ENCODE results near the gene B3GALNT2. TPM values are rescaled to one million over a fixed set of nuclear protein-coding genes. Genes with fewer than 3 reads are reported as not detected.

Gene B3GALNT2
- total and polyA plus RNA-seq, 11 donors = 5.4 to 25.9 (median 20.1) TPM

- intact Hi-C loops (cut with DNase I) = loop anchor here in 7 of 10 donors (5.0 to 10.0 kb wide), 4 partner anchors 260 to 458 kb away; no protein-coding TSS in a partner anchor
- TF ChIP-seq CTCF (IDR thresholded peaks at IDR 0.05) (no peak), POLR2A (IDR thresholded peaks at IDR 0.05) (no peak)
- WGBS, 4 donors = 78 to 85% (median 82%) methylated on average over 6 of the region's 6 CpGs
These were observed 12.7 kb upstream of the B3GALNT2 start for GRCh38 chr1:235516862-235517446.

GRCh38 chr1:235515844-235516512, 11.7 kb upstream of the B3GALNT2 start:
- Histone ChIP-seq H3K27me3 (no peaks in the 10 kb centered on the region), H3K4me3 (no peak overlapping the region), H3K36me3 (no peaks in the 10 kb centered on the region), H3K27ac (no peak overlapping the region), H3K4me1 (no peaks in the 10 kb centered on the region), H3K9me3 (no peaks in the 10 kb centered on the region)
- ATAC-seq (no peak), DNase-seq (no peak)
- WGBS, 4 donors = 92 to 95% (median 93%) methylated on average over 5 of the region's 5 CpGs
- intact Hi-C loops (cut with DNase I) = loop anchor here in 8 of 10 donors (2.0 to 10.0 kb wide), 5 partner anchors 261 to 459 kb away; no protein-coding TSS in a partner anchor
- TF ChIP-seq CTCF (IDR thresholded peaks at IDR 0.05) (no peak), POLR2A (IDR thresholded peaks at IDR 0.05) (no peak)

More at GRCh38 chr1:235516862-235517446, 12.7 kb upstream of the B3GALNT2 start:
- Histone ChIP-seq H3K9me3 (no peaks in the 10 kb centered on the region), H3K27ac (no peak overlapping the region), H3K27me3 (peaks cover 0 to 3% (median 0%) of the 10 kb centered on the region in 9 donors), H3K4me1 (no peaks in the 10 kb centered on the region), H3K36me3 (no peaks in the 10 kb centered on the region), H3K4me3 (no peak overlapping the region)
- ATAC-seq (no peak), DNase-seq (no peak)

- no peak overlapping the region for H3K4me3 ChIP-seq
- no peaks in the 10 kb centered on the region for H3K36me3 ChIP-seq
- DNase-seq (peak in 2 of 5 donors; percentile 19 to 23), ATAC-seq (peak in 1 of 4 donors; percentile 56)
- TF ChIP-seq CTCF (IDR thresholded peaks at IDR 0.05) (peak; percentile 81 to 95 (median 92)), POLR2A (IDR thresholded peaks at IDR 0.05) (no peak)
- no peaks in the 10 kb centered on the region for H3K27me3 ChIP-seq
- H3K4me1 ChIP-seq = no peaks in the 10 kb centered on the region
- intact Hi-C loops (cut with DNase I) = loop anchor here in 9 of 10 donors (1.0 to 10.0 kb wide), 7 partner anchors 269 to 461 kb away; no protein-coding TSS in a partner anchor
- H3K9me3 ChIP-seq = no peaks in the 10 kb centered on the region
- WGBS, 4 donors = 36 to 39% (median 39%) methylated on average over 8 of the region's 8 CpGs
- no peak overlapping the region for H3K27ac ChIP-seq
These were observed 9.5 kb upstream of the B3GALNT2 start for GRCh38 chr1:235513495-235514366.
